Measurements from ENCODE around the gene PUS1.

PUS1 gene

DNA sequence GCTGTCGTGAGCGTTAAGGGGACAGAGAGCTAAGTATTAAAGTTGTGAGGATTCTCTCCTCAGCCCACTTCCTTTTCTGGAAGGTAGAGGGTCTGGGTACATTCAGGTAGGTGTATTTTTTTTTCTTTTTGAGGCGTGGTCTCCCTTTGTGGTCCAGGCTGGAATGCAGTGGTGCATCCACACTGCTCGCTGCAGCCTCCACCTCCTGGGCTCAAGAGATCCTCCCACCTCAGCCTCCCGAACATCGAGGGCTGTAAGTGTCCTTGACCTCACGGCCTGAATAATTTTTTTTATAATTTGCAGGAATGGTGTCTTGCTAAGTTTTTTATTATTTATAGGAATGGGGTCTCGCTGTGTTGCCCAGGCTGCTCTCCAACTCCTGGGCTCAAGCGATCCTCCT, 1.4 kb downstream of the PUS1 start:
- no peak for TF ChIP-seq POLR2A (IDR thresholded peaks at IDR 0.05; ENCODE audit: low read depth, low read length)
- no peak for TF ChIP-seq POLR2AphosphoS5 (IDR thresholded peaks at IDR 0.05; ENCODE audit: low read depth, low read length)
- no peak for TF ChIP-seq TAF1 (IDR thresholded peaks at IDR 0.05; ENCODE audit: borderline replicate concordance, low read depth, low read length)
- FAIRE-seq = no peak
- no peak for DNase-seq (ENCODE audit: insufficient read length)

DNA sequence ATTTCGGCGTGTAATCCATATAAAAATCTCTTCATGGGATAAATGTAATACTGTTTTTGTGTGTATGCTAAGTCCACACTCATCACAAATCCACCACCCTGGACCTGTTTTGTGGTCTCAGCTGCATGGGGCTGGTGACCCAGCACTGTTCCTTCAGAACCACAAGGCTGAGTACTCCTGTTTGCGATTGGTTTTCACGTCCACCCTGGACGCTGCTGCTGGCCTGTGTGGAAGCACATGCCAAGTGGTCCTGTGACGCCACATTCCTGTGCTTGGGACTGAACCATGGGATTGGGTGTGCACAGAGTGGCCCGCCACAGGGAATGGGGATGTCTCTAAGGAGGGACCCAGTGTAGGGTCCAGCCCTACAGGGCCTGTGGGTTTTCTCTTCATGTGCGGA, 4.3 kb downstream of the PUS1 start:
- no peak for DNase-seq (ENCODE audit: insufficient read length)
- no peak for FAIRE-seq
- TF ChIP-seq POLR2A (IDR thresholded peaks at IDR 0.05; ENCODE audit: low read depth, low read length) = no peak; the same call in 1 of the 2 replicates
- no peak for TF ChIP-seq TAF1 (IDR thresholded peaks at IDR 0.05; ENCODE audit: borderline replicate concordance, low read depth, low read length)
- no peak for TF ChIP-seq POLR2AphosphoS5 (IDR thresholded peaks at IDR 0.05; ENCODE audit: low read depth, low read length)

DNA sequence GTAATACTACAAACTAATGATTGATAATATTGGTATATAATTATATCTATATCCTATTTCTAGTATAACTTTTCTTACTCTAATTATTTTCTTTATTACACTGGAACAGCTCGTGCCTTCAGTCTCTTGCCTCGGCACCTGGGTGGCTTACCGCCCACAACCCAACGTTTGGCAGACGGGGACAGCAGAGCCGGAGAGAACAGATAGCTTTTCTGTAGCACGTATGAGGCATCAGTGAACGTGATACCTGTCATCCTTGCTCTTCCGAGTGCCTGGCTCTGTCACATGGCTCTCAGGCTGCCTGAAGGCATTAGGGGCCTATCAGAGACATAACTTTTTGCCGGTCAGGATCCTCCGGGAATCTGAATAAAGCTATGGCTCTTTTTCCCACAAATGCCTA, 5.5 kb downstream of the PUS1 start:
- FAIRE-seq (no peak), DNase-seq (ENCODE audit: insufficient read length) (no peak)
- TF ChIP-seq TAF1 (IDR thresholded peaks at IDR 0.05; ENCODE audit: borderline replicate concordance, low read depth, low read length) (no peak), POLR2A (IDR thresholded peaks at IDR 0.05; ENCODE audit: low read depth, low read length) (no peak), POLR2AphosphoS5 (IDR thresholded peaks at IDR 0.05; ENCODE audit: low read depth, low read length) (no peak)

DNA sequence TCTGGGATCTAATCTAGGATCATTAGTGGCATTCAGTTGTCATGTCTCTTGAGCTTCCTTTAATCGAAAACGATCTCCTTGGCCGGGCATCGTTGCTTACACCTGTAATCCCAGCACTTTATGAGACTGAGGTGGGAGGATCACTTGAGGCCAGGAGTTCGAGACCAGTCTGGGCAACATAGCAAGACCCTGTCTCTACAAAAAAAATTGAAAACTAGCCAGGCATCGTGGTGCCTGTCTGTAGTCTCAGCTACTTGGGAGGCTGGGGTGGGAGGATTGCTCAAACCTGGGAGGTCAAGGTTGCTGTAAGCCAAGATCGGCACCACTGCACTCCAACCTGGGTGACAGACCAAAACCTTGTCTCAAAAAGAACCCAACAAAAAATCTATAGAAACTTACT, 9.0 kb downstream of the PUS1 start:
- FAIRE-seq (no peak), DNase-seq (ENCODE audit: insufficient read length) (no peak)
- TF ChIP-seq TAF1 (IDR thresholded peaks at IDR 0.05; ENCODE audit: borderline replicate concordance, low read depth, low read length) (no peak), POLR2AphosphoS5 (IDR thresholded peaks at IDR 0.05; ENCODE audit: low read depth, low read length) (peak; percentile 7; the same call in 1 of the 2 replicates), POLR2A (IDR thresholded peaks at IDR 0.05; ENCODE audit: low read depth, low read length) (no peak)

DNA sequence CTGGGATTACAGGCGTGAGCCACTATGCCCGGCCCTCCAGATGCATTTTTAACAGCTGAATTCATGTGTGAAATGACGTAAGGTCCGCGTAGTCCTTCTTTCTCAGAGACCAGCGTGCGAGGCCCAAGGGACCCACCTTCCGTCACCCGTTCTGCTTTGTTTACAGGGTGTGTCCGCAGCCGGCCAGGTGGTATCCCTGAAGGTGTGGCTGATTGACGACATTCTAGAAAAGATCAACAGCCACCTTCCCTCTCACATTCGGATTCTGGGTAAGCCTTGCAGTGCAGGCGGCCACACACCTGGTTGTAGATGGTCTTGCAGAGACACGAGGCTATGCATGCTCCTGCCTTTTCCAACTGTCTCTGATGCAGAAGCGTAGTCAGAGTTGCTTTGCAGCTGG, 9.9 kb downstream of the PUS1 start:
- TF ChIP-seq POLR2AphosphoS5 (IDR thresholded peaks at IDR 0.05; ENCODE audit: low read depth, low read length) (no peak), TAF1 (IDR thresholded peaks at IDR 0.05; ENCODE audit: borderline replicate concordance, low read depth, low read length) (no peak), POLR2A (IDR thresholded peaks at IDR 0.05; ENCODE audit: low read depth, low read length) (no peak)
- FAIRE-seq (no peak), DNase-seq (ENCODE audit: insufficient read length) (no peak)

DNA sequence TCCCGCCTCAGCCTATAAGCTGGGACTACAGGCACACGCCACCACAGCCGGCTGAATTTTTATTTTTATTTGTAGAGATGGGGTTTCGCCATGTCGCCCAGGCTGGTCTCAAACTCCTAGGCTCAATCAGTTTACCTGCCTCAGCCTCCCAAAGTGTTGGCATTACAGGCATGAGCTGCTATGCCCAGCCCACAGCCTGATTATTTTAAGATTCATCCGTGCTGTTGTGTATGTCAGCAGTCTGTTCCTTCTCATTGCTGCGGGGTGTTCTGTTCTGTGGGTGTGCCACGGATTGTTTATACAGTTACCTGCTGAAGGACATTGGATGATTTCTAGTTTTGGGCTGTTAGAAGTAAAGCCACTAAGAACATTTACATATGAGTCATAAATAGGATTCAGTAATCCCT, 11.1 kb downstream of the PUS1 start:
- TF ChIP-seq POLR2AphosphoS5 (IDR thresholded peaks at IDR 0.05; ENCODE audit: low read depth, low read length) = no peak
- no peak for TF ChIP-seq TAF1 (IDR thresholded peaks at IDR 0.05; ENCODE audit: borderline replicate concordance, low read depth, low read length)
- no peak for TF ChIP-seq POLR2A (IDR thresholded peaks at IDR 0.05; ENCODE audit: low read depth, low read length)
- FAIRE-seq (no peak), DNase-seq (ENCODE audit: insufficient read length) (no peak)

DNA sequence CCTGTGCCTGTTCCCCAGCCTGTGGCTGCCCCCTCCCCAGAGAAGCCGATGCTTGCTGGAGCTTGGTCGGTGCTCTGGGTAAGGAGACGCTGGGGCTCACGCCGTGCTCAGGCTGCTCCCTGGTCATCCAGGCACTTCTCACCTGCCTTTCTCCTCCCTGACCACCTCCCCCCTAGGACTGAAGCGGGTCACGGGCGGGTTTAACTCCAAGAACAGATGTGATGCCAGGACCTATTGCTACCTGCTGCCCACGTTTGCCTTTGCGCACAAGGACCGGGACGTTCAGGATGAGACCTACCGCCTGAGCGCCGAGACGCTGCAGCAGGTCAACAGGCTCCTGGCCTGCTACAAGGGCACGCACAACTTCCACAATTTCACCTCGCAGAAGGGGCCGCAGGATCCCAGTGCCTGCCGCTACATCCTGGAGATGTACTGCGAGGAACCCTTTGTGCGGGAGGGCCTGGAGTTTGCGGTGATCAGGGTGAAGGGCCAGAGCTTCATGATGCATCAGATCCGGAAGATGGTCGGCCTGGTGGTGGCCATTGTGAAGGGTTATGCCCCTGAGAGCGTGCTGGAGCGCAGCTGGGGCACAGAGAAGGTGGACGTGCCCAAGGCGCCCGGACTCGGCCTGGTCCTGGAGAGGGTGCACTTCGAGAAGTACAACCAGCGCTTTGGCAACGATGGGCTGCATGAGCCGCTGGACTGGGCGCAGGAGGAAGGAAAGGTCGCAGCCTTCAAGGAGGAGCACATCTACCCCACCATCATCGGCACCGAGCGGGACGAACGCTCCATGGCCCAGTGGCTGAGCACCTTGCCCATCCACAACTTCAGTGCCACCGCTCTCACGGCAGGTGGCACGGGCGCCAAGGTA, 12.3 kb downstream of the PUS1 start:
- no peak for DNase-seq (ENCODE audit: insufficient read length)
- no peak for FAIRE-seq
- no peak; the same call in 1 of the 2 replicates for TF ChIP-seq POLR2A (IDR thresholded peaks at IDR 0.05; ENCODE audit: low read depth, low read length)
- TF ChIP-seq POLR2AphosphoS5 (IDR thresholded peaks at IDR 0.05; ENCODE audit: low read depth, low read length) = 0 out of 2 replicates have a peak, but pooled peaks have one; percentile 30
- TF ChIP-seq TAF1 (IDR thresholded peaks at IDR 0.05; ENCODE audit: borderline replicate concordance, low read depth, low read length) = no peak

DNA sequence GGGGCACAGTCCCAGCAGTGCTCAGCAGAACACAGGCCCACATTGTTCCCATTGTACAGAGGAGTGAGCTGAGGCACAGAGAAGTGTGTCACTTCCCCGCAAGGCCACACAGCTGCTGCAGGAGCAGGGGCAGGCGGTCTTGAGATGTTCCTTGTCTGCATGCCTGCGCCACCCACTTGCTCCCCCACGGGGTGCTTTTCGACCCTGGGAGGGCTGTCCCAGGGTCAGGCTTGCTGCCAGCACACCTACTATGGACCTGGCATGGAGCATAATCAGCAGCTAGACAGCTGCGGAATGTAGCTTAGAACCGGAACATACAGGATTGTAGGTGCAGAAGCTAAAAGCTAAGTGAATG, 12.9 kb downstream of the PUS1 start:
- DNase-seq (ENCODE audit: insufficient read length) (no peak), FAIRE-seq (no peak)
- TF ChIP-seq POLR2A (IDR thresholded peaks at IDR 0.05; ENCODE audit: low read depth, low read length) (no peak), POLR2AphosphoS5 (IDR thresholded peaks at IDR 0.05; ENCODE audit: low read depth, low read length) (no peak)

DNA sequence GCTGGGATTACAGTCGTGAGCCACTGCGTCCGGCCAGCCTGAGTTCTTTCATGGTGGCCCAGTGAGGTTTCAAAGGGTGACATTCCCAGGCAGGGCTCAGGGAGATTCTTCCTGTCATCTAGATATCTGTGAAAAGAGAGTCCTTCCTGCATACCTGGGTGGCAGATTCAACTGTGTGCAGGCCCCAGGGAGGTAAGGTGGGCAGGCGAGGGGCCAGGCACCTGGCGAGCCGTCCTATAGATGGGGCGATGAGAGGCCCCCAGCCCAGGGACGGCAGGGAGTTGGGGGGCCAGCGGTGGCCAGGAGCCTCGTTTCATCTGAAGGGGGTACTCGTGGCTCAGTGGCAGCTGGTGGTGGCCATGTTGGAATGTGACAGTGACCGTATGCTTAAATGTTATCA, 13.6 kb downstream of the PUS1 start:
- FAIRE-seq (no peak), DNase-seq (ENCODE audit: insufficient read length) (no peak)
- TF ChIP-seq POLR2AphosphoS5 (IDR thresholded peaks at IDR 0.05; ENCODE audit: low read depth, low read length) (no peak), TAF1 (IDR thresholded peaks at IDR 0.05; ENCODE audit: borderline replicate concordance, low read depth, low read length) (no peak), POLR2A (IDR thresholded peaks at IDR 0.05; ENCODE audit: low read depth, low read length) (no peak)

DNA sequence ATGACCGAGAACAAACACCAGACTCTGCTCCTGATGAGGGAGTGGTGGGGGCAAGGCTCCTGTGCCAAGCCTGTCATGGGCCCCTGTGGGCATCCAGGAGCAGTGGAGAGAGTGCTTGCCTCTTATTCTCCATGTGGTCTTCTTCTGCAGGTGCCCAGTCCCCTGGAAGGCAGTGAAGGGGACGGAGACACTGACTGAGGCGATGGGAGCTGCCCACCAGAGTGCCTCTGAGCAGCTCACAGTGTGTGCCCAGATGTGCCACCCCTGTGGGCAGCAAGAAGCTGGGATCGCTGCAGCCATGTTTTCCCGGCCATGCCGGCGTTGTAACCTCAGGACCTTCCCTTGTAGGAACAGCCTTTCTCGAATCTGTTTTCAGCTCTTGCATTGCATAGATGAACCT, 14.3 kb downstream of the PUS1 start:
- no peak for FAIRE-seq
- TF ChIP-seq POLR2AphosphoS5 (IDR thresholded peaks at IDR 0.05; ENCODE audit: low read depth, low read length) = no peak
- no peak for TF ChIP-seq TAF1 (IDR thresholded peaks at IDR 0.05; ENCODE audit: borderline replicate concordance, low read depth, low read length)
- no peak for TF ChIP-seq POLR2A (IDR thresholded peaks at IDR 0.05; ENCODE audit: low read depth, low read length)

DNA sequence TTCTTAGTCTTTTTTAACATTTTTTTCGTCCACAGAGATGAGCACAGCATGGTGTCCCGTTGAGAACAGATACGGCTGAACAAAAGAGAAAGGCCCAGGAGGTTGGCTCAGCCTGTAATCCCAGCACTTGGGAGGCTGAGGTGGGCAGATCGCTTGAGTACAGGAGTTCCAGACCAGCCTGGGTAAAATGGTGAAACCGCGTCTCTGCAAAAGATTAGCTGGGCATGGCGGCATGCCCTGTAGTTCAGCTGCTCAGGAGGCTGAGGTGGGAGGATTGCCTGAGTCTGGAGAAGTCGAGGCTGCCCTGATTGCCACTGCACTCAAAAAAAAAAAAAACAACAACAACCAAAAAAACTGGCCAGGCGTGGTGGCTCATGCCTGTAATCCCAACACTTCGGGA, 14.8 kb downstream of the PUS1 start:
- DNase-seq (ENCODE audit: insufficient read length) = no peak
- no peak for TF ChIP-seq TAF1 (IDR thresholded peaks at IDR 0.05; ENCODE audit: borderline replicate concordance, low read depth, low read length)
- no peak for TF ChIP-seq POLR2AphosphoS5 (IDR thresholded peaks at IDR 0.05; ENCODE audit: low read depth, low read length)
- no peak for TF ChIP-seq POLR2A (IDR thresholded peaks at IDR 0.05; ENCODE audit: low read depth, low read length)
- FAIRE-seq = no peak

More for the DNA sequence above, 14.3 kb downstream of the PUS1 start:
- no peak for DNase-seq (ENCODE audit: insufficient read length)

DNA sequence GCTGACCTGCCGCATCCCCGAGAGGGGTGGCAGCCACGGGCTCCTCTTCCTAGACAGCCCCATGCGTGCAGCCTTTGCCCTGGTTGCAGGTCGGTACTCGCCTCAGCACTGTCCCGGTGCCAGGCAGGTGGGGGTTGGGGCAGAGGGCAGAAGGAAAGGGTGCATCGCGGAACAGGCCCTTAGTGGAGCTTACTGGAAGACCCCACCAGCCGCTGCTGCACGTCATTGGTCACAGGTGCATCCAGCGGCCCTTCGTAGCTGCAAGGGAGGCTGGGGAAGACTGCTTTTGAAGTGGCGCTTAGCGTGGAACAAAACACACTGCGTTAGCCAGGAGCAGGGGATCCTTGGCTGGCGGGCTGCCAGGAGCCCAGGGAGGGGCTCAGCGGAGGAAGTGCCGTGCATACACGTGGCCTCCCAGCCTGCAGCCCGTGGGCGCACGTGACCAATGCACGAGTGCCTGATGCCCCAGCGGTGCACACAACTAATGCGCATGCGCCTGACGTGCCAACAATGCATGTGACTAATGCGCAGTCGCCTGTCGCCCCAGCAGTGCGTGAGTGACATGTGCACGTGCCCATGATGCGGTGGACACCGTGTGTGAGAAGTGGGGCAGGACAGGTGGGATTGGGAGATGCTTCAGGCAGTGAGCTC, 15.7 kb downstream of the PUS1 start:
- DNase-seq (ENCODE audit: insufficient read length) (no peak), FAIRE-seq (no peak)
- TF ChIP-seq POLR2A (IDR thresholded peaks at IDR 0.05; ENCODE audit: low read depth, low read length) = peak; percentile 16; the same call in 1 of the 2 replicates
- no peak for TF ChIP-seq TAF1 (IDR thresholded peaks at IDR 0.05; ENCODE audit: borderline replicate concordance, low read depth, low read length)
- TF ChIP-seq POLR2AphosphoS5 (IDR thresholded peaks at IDR 0.05; ENCODE audit: low read depth, low read length) = no peak

Data from GM12892 (cell line).